Activated CD8-positive, alpha-beta memory T cell treated with anti-CD3 and anti-CD28 coated beads for 48 hours (primary cell): ENCODE measurements around the gene SHOX.

Source experiments
- DNase-seq, 3 experiments: peaks; one replicate each; pipeline ENCODE4 v3.0.0-alpha.2; 2020; ENCODE audit warnings: low read depth in 2 of 3, low spot score in 2 of 3

Gene SHOX

GRCh38 chrX:663841-664240, 33.2 kb downstream of the SHOX start:
- DNase-seq, result no peak

- no peak for DNase-seq
Measured at GRCh38 chrX:666762-667720, 36.5 kb downstream of the SHOX start.

DNA sequence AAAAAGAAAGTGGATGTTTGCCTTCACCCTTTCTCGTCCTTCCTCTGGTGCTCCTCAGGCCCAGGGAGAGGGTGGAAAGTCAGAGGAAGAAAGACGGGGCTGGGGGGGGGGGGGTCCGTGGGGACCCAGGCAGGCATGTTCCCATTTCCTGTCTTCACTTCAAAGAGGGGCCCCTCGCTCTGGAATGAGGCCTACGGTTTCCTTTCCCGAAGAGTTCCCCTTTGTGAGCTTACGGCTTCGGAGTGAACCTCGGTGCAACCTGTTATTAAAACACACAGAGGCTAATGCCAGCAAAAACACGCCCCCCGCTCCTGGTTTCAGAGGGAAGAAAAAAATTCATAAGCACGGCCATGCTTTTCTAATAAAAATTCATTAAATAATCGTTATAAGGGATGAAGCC, 40.1 kb downstream of the SHOX start:
- DNase-seq, result no peak

DNA sequence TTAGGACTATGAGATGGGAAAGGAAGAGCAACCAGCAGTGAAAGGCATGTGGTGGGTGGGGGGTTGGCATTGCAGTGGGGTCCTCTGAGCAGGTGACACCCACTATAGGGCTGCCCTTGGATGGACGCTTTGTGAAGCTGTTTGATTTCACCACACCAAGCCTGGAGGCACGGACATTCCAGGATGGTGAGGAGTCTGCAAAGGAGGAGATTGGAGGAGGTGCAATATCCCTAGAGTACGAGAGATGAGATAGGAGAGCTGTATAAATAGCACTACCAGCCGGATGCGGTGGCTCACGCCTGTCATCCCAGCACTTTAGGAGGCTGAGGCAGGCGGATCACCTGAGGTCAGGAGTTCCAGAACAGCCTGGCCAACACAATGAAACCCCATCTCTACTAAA, 42.3 kb downstream of the SHOX start:
- DNase-seq, result no peak

DNA sequence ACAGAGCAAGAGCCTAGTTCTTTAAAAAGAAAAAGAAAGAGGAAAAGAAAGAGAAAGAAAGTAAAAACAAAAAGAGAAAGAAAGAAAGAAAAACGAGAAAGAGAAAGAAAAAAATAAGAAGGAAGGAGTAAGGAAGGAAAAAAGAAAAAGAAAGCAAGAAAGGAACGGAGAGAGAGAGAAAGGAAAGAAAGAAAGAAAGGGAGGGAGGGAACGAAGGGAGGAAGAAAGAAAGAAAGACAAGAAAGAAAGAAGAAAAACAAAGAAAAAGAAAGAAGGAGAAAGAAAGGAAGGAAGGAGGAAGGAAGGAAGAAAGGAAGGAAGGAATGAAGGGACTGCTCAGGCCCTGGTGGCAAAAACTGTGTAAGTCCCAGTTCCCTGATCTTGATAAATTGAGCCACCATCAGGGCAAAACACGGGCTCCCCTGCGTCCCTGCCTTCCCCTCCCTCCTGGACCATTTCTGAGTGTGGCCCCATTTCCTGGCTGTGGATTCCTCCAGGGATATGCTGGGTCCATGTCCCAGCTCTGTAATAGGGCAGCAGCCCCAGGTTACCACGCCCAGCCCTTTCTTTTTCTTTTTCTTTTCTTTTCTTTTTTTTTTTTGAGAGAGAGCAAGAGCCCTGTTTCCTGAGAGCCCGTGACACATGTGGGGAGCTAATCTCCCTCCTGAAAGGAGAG, 44.8 kb downstream of the SHOX start:
- no peak for DNase-seq

- DNase-seq, result no peak
Measured at GRCh38 chrX:675955-676295, 45.3 kb downstream of the SHOX start.

GRCh38 chrX:677376-677775, 46.8 kb downstream of the SHOX start:
- DNase-seq, result no peak

- DNase-seq, result no peak
Measured at GRCh38 chrX:679291-679979, 48.8 kb downstream of the SHOX start.

DNA sequence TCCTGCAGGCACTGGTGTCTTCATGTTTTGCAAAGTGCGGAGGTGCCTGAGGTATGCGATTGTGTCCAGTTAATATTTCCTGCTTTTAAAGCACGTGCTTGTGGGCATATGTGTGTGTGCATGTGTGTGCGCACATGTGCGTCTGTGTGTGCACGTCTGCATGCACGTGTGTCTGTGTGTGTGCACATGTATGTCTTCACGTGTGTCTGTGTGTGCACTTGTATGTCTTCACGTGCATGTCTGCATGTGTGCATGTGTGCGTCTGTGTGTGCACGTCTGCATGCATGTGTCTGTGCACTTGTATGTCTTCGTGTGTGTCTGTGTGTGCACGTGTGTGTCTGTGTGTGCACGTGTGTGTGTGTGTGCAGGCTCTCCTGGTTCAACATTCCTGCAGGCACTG, 49.5 kb downstream of the SHOX start:
- DNase-seq, result no peak

DNA sequence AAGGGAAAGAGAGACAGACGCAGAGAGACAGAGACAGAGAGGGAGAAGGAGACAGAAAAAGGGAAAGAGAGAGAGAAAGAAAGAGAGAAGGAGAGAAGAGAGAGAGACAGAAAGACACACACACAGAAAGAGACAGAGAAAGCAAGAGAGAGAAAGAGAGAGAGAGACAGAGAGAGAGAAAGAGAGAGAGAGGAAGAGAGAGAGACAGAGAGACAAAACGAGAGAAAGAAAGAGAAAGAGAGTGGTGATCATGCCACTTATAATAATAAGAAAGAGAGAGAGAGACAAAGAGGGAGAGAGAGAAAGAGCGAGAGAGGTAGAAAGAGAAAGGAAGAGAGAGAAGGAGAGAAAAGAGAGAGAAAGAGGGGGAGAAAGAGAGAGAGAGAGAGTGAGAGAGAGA, 51.4 kb downstream of the SHOX start:
- DNase-seq, result no peak

- no peak for DNase-seq
Measured at GRCh38 chrX:682892-683291, 52.3 kb downstream of the SHOX start.

DNA sequence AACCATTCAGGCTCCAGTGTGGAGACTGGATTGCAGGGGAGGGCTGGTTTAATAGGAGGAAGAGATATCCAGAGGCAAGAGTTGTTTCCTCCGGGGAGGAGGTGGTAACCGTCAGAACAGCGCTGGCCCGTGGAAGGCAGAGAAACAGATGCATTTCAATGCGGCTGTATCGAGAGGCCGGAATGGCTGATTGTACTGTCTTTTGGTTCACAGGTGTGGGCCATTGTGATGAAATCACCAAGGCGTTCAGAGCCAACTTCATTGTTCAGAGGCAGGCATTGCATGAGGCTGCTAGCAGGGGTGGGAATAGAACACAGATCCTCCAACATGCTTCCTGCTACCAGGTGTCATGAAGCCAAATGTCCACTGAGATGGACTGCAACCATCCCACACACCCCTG, 53.0 kb downstream of the SHOX start:
- DNase-seq, result no peak

GRCh38 chrX:685120-686032, 54.8 kb downstream of the SHOX start:
- DNase-seq, result no peak

DNA sequence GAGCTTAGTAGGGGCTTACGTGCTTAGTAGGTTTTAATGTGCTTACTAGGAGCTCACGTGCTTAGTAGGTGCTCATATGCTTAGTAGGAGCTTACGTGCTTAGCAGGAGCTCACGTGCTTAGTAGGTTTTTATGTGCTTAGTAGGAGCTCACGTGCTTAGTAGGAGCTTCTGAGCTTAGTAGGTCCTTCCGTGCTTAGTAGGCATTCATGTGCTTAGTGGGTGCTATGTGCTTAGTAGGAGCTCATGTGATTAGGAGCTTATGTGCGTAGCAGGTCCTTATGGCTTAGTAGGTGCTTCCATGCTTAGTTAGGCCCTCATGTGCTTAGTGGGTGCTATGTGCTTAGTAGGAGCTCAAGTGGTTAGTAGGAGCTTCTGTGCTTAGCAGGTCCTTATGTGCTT, 59.4 kb downstream of the SHOX start:
- no peak for DNase-seq

DNA sequence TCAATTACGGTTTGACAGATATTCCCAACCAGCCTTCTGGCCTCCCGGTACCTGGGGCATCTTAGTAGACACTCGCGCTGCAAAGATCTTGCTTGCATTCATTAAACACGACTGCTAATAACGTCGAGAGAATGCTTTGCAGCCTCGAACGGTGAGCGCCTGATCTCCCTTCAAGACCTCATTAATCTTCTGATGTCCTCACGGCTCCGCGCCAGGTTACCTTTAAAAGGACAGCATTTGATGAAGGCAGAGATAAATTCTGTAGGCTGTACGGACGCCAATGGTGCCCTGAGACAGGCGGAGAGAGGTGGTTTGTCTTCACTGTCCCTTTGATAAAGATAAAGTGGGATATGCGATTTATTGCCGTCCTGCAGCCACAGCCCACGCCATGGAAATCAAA, 64.2 kb downstream of the SHOX start:
- no peak for DNase-seq

DNA sequence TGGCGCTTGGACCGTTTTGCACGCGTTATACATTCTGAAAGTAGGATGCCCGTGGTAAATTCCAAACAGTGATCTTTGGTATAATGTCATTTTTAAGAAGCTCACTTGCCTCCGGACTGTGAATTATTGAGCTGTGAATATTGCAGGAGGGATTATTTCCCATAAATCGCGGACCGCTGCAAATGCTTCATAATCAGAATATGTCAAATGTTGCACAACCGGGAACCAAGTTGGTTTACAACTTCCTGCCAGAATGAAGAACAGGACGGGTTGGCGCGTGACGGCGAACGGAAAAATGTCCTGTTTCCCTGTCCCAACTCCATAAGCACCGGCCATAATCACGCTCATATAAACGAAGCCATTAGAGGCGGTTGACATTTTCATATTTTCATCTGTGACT, 67.6 kb downstream of the SHOX start:
- DNase-seq, result no peak

DNA sequence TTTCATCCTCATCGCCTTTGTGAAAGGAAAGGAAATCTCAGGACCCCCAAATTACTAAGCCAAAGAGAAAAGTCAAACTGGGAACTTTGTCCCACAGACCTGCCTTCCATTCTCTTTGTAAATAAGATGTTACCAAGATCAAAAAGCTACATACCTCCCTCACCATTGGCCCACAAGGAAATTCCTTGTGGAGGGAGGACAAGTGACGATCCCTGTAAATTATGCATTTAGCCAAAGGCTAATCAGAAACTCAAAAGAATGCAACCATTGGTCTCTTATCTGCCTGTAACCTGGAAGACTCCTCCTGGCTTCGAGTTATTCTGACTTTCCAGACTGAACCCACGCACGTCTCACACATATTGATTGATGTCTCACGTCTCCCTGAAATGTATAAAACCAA, 70.3 kb downstream of the SHOX start:
- DNase-seq, result no peak

- no peak for DNase-seq
Measured at GRCh38 chrX:701673-702072, 71.1 kb downstream of the SHOX start.

DNA sequence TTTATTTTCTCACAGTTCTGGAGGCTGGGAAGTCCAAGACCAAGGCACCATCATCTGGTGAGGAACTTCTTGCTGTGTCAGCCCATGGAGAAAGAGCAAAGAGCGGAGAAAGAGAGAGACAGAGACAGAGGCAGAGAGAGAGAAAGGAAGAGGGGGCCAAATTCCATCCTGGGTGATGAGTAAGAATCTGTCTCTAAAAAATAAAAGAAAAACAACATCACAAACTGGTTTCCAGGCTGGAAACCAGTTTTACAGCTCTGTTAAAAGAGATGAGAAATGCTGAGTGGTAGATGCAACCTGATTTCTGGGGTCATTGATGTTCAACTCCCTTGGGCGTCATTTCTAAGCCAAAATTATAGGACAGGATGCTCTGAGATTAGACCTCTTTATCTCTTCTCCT, 72.9 kb downstream of the SHOX start:
- no peak for DNase-seq

DNA sequence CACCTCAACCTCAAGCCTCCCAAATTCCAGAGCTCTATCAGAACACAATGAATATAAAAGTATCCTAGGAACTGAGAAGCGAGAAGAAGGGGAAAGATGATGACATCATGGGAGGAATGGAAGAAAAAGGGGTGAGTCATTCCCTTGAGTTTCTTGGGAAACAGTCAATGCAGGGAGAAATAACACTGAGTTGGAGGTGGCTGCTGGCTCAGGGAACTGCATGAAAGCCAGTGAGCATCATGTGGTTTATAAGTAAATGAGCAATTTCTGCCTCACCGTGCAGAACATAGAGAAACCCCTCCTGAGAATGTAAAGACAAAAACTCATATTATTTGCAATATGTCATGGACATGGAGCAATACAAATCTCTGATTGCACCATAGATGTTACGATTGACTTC, 73.3 kb downstream of the SHOX start:
- no peak for DNase-seq
